Esophagus muscularis mucosa (tissue), 3 donors: ENCODE results near the gene UST.

Experiments used
- POLR2A ChIP-seq: fragments of 450-650 bp; IDR thresholded peaks from one replicate; pipeline ENCODE4 v1.6.1; 2017; ENCODE audit warnings: antibody characterized with exemption, moderate library complexity, mild to moderate bottlenecking, low read depth
- TF ChIP-seq, protein P1 (sequence below), 3 experiments: fragments of 200-600 bp in 2 of 3; fragments of 450-650 bp in 1 of 3; sonication (generic) in 2 of 3; IDR thresholded peaks; one replicate each; pipeline ENCODE4 v1.5.1; 2017 to 2019; ENCODE audit warnings: antibody characterized with exemption in 3 of 3, mild to moderate bottlenecking in 2 of 3, moderate library complexity in 1 of 3

DNA sequence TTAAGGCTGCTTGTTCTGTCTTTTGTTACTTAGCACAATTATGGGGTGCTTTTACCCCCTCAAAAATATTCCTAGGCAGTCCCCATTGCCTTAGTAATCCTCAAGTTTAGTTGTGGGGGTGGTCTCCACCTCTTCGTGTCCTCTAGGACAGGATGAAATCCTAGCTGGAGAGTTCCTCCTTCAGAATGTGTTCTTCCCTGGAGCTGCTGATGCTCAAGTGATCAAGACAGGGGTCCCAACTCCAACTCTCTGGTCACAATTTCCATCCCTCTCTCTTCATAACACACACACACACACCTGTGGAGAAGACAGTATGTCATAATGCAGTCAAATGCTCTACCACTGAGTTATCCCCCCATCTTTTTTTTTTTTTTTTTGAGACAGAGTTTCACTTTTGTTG lies 280.7 kb downstream of the UST start:
- TF ChIP-seq, protein P1, sequence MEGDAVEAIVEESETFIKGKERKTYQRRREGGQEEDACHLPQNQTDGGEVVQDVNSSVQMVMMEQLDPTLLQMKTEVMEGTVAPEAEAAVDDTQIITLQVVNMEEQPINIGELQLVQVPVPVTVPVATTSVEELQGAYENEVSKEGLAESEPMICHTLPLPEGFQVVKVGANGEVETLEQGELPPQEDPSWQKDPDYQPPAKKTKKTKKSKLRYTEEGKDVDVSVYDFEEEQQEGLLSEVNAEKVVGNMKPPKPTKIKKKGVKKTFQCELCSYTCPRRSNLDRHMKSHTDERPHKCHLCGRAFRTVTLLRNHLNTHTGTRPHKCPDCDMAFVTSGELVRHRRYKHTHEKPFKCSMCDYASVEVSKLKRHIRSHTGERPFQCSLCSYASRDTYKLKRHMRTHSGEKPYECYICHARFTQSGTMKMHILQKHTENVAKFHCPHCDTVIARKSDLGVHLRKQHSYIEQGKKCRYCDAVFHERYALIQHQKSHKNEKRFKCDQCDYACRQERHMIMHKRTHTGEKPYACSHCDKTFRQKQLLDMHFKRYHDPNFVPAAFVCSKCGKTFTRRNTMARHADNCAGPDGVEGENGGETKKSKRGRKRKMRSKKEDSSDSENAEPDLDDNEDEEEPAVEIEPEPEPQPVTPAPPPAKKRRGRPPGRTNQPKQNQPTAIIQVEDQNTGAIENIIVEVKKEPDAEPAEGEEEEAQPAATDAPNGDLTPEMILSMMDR (IDR thresholded peaks at IDR 0.05) = no peak
- no peak for TF ChIP-seq POLR2A
